HepG2 (cell line): ENCODE results near the gene FOXD4L6.
"Not testable (repeated sequence)": the region's sequence is repeated elsewhere in the genome, so short reads cannot be mapped to it uniquely, and the experiment has no call there.

Experiments used
- CTCF ChIP-seq: sonication (generic); formaldehyde crosslinking; IDR thresholded peaks from 2 replicates; pipeline ENCODE4 v1.5.0; 2020; ENCODE audit warnings: mild to moderate bottlenecking, missing genetic modification reagents, moderate library complexity
- POLR2A ChIP-seq, 2 experiments: IDR thresholded peaks; 2 replicates each; pipeline ENCODE4 v1.6.1; 2011; ENCODE audit warnings: low read depth in 2 of 2, low read length in 2 of 2, mild to moderate bottlenecking in 1 of 2, moderate library complexity in 1 of 2; ENCODE audit not compliant: insufficient read depth in 1 of 2
- TF ChIP-seq, protein P1 (sequence below): sonication (generic); formaldehyde crosslinking; IDR thresholded peaks from 2 replicates; pipeline ENCODE4 v1.9.0; 2022; ENCODE audit warnings: low read depth, missing genetic modification reagents

- not testable (repeated sequence) for TF ChIP-seq POLR2A (IDR thresholded peaks at IDR 0.05; ENCODE audit: insufficient read depth in 1 of 2, low read depth in 2 of 2, low read length in 2 of 2); CTCF (CRISPR knock-in tag)
- TF ChIP-seq, protein P1, sequence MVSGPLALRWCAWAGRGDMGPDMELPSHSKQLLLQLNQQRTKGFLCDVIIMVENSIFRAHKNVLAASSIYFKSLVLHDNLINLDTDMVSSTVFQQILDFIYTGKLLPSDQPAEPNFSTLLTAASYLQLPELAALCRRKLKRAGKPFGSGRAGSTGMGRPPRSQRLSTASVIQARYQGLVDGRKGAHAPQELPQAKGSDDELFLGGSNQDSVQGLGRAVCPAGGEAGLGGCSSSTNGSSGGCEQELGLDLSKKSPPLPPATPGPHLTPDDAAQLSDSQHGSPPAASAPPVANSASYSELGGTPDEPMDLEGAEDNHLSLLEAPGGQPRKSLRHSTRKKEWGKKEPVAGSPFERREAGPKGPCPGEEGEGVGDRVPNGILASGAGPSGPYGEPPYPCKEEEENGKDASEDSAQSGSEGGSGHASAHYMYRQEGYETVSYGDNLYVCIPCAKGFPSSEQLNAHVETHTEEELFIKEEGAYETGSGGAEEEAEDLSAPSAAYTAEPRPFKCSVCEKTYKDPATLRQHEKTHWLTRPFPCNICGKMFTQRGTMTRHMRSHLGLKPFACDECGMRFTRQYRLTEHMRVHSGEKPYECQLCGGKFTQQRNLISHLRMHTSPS, result not testable (repeated sequence)
Measured at GRCh38 chr9:41082358-41082757, 46.1 kb downstream of the FOXD4L6 start.
